Measurements from ENCODE around the gene KIF9.

- no peak for TF ChIP-seq CTCF (IDR thresholded peaks at IDR 0.05; ENCODE audit: borderline replicate concordance, extremely low read depth, low read length, poor library complexity, severe bottlenecking)
- no peak for TF ChIP-seq EZH2 (IDR thresholded peaks at IDR 0.05; ENCODE audit: borderline replicate concordance, low read depth, low read length, severe bottlenecking)
Measured at GRCh38 chr3:47221798-47222197, 60.8 kb downstream of the KIF9 start.

Data from DND-41 (cell line).